NCI-H1930 (cell line): Measurements from ENCODE around the gene GRB10.

Experiments used
- DNase-seq, 2 experiments: peaks; one replicate each; lab custom pipeline; 2025; lab: John Stamatoyannopoulos, UW

Gene GRB10

GRCh38 chr7:50688226-50688590 lies 94.5 kb downstream of the GRB10 start:
- no peak for DNase-seq

- DNase-seq = no peak
These were observed 95.0 kb downstream of the GRB10 start for GRCh38 chr7:50687575-50688225.

GRCh38 chr7:50687096-50687495 lies 95.6 kb downstream of the GRB10 start:
- DNase-seq = no peak

GRCh38 chr7:50685135-50686065 lies 97.3 kb downstream of the GRB10 start:
- DNase-seq = no peak

- no peak for DNase-seq
These were observed 98.0 kb downstream of the GRB10 start for GRCh38 chr7:50684713-50685075.

- DNase-seq = no peak
These were observed 98.5 kb downstream of the GRB10 start for GRCh38 chr7:50684011-50684712.

GRCh38 chr7:50682573-50682972 lies 100.1 kb downstream of the GRB10 start:
- DNase-seq = no peak

- no peak for DNase-seq
These were observed 100.6 kb downstream of the GRB10 start for GRCh38 chr7:50682079-50682478.

- DNase-seq = no peak
These were observed 101.2 kb downstream of the GRB10 start for GRCh38 chr7:50681432-50682045.

GRCh38 chr7:50679218-50680007 lies 103.3 kb downstream of the GRB10 start:
- peak in 1 of 2 experiments; percentile 22 for DNase-seq

- DNase-seq = no peak
These were observed 104.1 kb downstream of the GRB10 start for GRCh38 chr7:50678586-50678985.

GRCh38 chr7:50677638-50677996 lies 105.1 kb downstream of the GRB10 start:
- no peak for DNase-seq

- no peak for DNase-seq
These were observed 105.7 kb downstream of the GRB10 start for GRCh38 chr7:50676740-50677637.

- DNase-seq = no peak
These were observed 106.6 kb downstream of the GRB10 start for GRCh38 chr7:50676079-50676478.

GRCh38 chr7:50674896-50675835 lies 107.5 kb downstream of the GRB10 start:
- no peak for DNase-seq

GRCh38 chr7:50674299-50674698 lies 108.4 kb downstream of the GRB10 start:
- DNase-seq = no peak

- no peak for DNase-seq
These were observed 109.6 kb downstream of the GRB10 start for GRCh38 chr7:50673096-50673495.

GRCh38 chr7:50672045-50672444 lies 110.7 kb downstream of the GRB10 start:
- DNase-seq = no peak

- DNase-seq = no peak
These were observed 111.3 kb downstream of the GRB10 start for GRCh38 chr7:50671386-50671785.
